Measurements from ENCODE around the gene C1D. TPM values are rescaled to one million over a fixed set of nuclear protein-coding genes. Genes with fewer than 3 reads are reported as not detected.

C1D gene
- total and polyA plus RNA-seq, 10 donors, result 15.2 to 50.5 (median 25.2) TPM

- Histone ChIP-seq H3K4me3 (no peak overlapping the region), H3K4me1 (peaks cover 0 to 3% (median 0%) of the 10 kb centered on the region in 6 donors), H3K27me3 (replicated peaks in 1 of 7) (peaks cover 0 to 10% (median 0%) of the 10 kb centered on the region in 7 donors), H3K36me3 (no peaks in the 10 kb centered on the region), H3K9me3 (no peaks in the 10 kb centered on the region), H3K27ac (no peak overlapping the region)
- intact Hi-C loops (cut with DNase I; ENCODE audit: low total_unique reads), result no loop called here
- WGBS, 5 donors, result 84 to 96% (median 90%) methylated on average over 5 of the region's 5 CpGs
- no peak for DNase-seq
- TF ChIP-seq CTCF (IDR thresholded peaks at IDR 0.05 in 8 of 11, conservative IDR thresholded peaks at IDR 0.05 in 3 of 11), result no peak
- TF ChIP-seq POLR2A (IDR thresholded peaks at IDR 0.05), result no peak
- no peak for TF ChIP-seq POLR2AphosphoS5 (IDR thresholded peaks at IDR 0.05)
Observed at GRCh38 chr2:68030529-68030928, 32.3 kb downstream of the C1D start.

- H3K27me3 ChIP-seq (replicated peaks in 1 of 7), result peaks cover 0 to 25% (median 3%) of the 10 kb centered on the region in 7 donors
Observed at GRCh38 chr2:68027959-68028358, 34.8 kb downstream of the C1D start.

GRCh38 chr2:68024450-68024849, 38.4 kb downstream of the C1D start:
- no peak for TF ChIP-seq POLR2AphosphoS5 (IDR thresholded peaks at IDR 0.05)
- TF ChIP-seq POLR2A (IDR thresholded peaks at IDR 0.05), result no peak
- no peak for TF ChIP-seq CTCF (IDR thresholded peaks at IDR 0.05 in 8 of 11, conservative IDR thresholded peaks at IDR 0.05 in 3 of 11)
- Histone ChIP-seq H3K27me3 (replicated peaks in 1 of 7) (peaks cover 0 to 25% (median 3%) of the 10 kb centered on the region in 7 donors), H3K4me1 (no peaks in the 10 kb centered on the region), H3K27ac (no peak overlapping the region), H3K4me3 (no peak overlapping the region), H3K9me3 (no peaks in the 10 kb centered on the region), H3K36me3 (no peaks in the 10 kb centered on the region)
- no peak for DNase-seq
- 91 to 96% (median 92%) methylated on average over 22 of the region's 22 CpGs for WGBS, 5 donors
- intact Hi-C loops (cut with DNase I; ENCODE audit: low total_unique reads), result no loop called here

More at GRCh38 chr2:68027959-68028358, 34.8 kb downstream of the C1D start:
- Histone ChIP-seq H3K36me3 (no peaks in the 10 kb centered on the region), H3K4me3 (no peak overlapping the region), H3K27ac (no peak overlapping the region), H3K9me3 (no peaks in the 10 kb centered on the region), H3K4me1 (peaks cover 0 to 3% (median 0%) of the 10 kb centered on the region in 6 donors)
- DNase-seq, result no peak
- intact Hi-C loops (cut with DNase I; ENCODE audit: low total_unique reads), result no loop called here
- TF ChIP-seq CTCF (IDR thresholded peaks at IDR 0.05 in 8 of 11, conservative IDR thresholded peaks at IDR 0.05 in 3 of 11), result no peak
- no peak for TF ChIP-seq POLR2AphosphoS5 (IDR thresholded peaks at IDR 0.05)
- no peak for TF ChIP-seq POLR2A (IDR thresholded peaks at IDR 0.05)

GRCh38 chr2:68023904-68024303, 38.9 kb downstream of the C1D start:
- no peak for DNase-seq
- WGBS, 5 donors, result 91 to 98% (median 93%) methylated on average over 10 to 16 of the region's 16 CpGs

More at GRCh38 chr2:68023904-68024303, 38.9 kb downstream of the C1D start:
- Histone ChIP-seq H3K27me3 (replicated peaks in 1 of 7) (peaks cover 0 to 25% (median 3%) of the 10 kb centered on the region in 7 donors), H3K36me3 (no peaks in the 10 kb centered on the region), H3K4me3 (no peak overlapping the region), H3K9me3 (no peaks in the 10 kb centered on the region), H3K27ac (no peak overlapping the region), H3K4me1 (no peaks in the 10 kb centered on the region)
- intact Hi-C loops (cut with DNase I; ENCODE audit: low total_unique reads), result no loop called here
- TF ChIP-seq POLR2AphosphoS5 (IDR thresholded peaks at IDR 0.05) (no peak), CTCF (IDR thresholded peaks at IDR 0.05 in 8 of 11, conservative IDR thresholded peaks at IDR 0.05 in 3 of 11) (no peak), POLR2A (IDR thresholded peaks at IDR 0.05) (no peak)

Measured in spleen (tissue), 11 donors.